HG02840 (cell line): ENCODE data around the gene RIOK1.
"Not testable (repeated sequence)": the region's sequence is repeated elsewhere in the genome, so short reads cannot be mapped to it uniquely, and the experiment has no call there.

ENCODE experiments used
- ATAC-seq: cut with Tn5 transposase; IDR thresholded peaks from one replicate; pipeline ENCODE4 v1.9.1; 2021; ENCODE audit warnings: mild to moderate bottlenecking, moderate library complexity, moderate number of reproducible peaks; ENCODE audit not compliant: unreplicated experiment, low FRiP score

Gene RIOK1

DNA sequence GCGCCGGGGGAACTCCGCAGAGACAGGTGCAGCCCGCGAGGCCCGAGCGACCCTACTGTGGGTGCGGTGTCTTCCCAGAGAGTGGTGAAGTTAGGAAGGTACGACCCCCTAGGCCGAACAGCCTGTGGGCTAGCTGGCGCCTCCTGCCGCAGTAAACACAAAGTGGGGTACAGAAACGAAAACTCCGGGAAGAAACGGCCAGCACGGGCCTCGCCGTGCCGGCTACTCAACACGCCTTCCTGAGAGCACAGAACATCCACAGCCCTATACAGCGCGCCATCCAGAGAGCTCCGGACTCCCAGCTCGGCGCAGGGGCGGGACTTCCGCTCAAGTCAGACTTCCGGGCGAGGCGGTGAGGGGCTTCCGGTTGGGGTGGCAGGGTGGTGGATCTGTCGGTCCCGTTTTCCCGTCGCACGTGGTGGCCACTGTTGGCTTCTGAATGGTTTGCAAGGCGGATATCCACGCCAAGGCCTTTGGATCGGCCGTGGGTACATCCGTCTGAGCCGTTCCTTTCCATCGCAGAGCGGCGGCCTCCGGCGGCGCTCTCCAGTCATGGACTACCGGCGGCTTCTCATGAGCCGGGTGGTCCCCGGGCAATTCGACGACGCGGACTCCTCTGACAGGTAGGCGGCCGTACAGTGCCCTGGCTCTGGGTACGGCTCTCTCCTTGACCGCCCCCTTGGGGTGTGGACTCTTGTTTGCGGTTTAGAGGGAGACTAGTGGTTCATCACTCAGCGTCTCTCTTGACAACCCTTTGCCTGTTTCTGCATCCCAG is at the start of gene RIOK1, which contains the start of gene CAGE1:
RIOK1 (plus strand) TSS at position 358 of the 775 bp plus-strand sequence; CDS start at position 553, 195 bp downstream.
CAGE1 (minus strand) TSS at position 292 of the 775 bp plus-strand sequence. CDS start 2,569 bp downstream, outside the sequence.
- peak; percentile 99 for ATAC-seq

- no peak for ATAC-seq
These were observed 48.3 kb upstream of the RIOK1 start for GRCh38 chr6:7341271-7341670.

DNA sequence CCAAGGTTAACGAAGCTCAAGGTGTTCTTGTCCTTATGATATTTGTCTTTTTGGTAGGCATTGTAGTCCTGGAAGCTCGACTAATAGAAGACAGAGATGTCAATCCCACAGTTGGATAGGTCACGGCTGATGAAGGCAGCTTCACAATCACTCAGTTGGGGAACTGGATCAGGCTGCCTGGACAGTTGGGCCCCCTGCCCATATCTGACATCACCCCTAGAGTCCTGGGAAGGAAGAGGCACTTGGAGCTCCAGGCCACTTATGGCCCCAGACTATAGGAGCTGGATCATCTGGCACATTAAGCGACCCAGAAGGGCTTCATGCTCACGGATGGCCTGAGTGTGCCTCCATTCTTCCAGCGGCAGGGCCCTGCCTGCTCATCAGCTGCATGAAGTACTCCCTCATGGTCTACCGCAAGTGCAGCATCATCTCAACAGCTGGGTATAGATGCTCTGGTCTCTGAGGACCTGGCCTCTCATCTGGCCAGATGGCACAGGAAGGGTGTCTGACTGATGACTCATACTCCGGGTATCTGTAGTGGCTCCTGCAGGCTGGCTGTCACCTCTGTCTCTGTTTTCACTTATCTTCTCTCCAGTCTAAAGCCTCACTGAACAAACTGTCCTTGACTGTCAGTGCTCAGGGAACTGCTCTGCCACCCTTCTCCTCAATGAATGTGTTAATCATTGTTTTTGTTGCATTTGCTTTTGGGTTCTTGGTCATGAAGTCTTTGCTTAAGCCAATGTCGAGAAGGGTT is 47.4 kb upstream of the RIOK1 start:
- ATAC-seq, result no peak

GRCh38 chr6:7343546-7344475 is 45.8 kb upstream of the RIOK1 start:
- ATAC-seq, result no peak

DNA sequence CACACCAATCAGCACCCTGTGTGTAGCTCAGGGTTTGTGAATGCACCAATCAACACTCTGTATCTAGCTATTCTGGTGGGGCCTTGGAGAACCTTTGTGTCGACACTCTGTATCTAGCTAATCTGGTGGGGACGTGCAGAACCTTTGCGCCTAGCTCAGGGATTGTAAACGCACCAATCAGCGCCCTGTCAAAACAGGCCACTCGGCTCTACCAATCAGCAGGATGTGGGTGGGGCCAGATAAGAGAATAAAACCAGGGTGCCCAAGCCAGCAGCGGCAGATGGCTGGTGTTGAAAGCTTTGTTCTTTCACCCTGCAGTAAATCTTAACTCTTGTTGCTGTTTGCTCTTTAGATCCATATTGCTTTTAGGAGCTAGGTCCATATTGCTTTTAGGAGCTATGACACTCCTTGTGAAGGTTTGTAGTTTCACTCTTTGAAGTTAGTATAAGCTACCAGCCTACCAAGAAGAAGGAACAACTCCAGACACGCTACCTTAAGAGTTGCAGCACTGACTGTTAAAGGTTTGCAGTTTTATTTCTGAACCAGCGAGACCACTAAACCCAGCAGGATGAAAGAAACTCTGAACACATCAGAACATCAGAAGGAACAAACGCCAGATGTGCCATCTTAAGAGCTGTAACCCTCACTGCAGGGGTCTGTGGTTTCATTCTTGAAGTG is 44.7 kb upstream of the RIOK1 start:
- ATAC-seq, result not testable (repeated sequence)

DNA sequence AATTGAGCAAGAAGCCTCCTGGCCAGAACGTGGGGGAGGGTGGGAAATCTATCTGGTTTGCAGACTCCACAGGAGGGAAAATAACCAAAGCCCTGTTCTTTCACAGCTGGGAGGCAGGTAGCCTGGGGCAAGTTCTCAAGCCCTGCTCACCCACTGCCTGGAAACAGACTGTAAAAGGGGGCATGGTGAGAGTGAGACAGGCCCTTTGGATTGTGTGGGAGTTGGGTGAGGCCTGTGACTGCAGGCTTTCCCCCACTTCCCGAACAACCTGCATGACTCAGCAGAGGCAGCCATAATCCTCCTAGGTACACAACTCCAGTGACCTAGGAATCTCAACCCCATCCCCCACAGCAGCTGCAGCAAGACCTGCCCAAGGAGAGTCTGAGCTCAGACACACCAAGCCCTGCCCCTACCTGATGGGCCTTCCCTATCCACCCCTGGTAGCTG is 42.0 kb upstream of the RIOK1 start:
- ATAC-seq, result not testable (repeated sequence)

DNA sequence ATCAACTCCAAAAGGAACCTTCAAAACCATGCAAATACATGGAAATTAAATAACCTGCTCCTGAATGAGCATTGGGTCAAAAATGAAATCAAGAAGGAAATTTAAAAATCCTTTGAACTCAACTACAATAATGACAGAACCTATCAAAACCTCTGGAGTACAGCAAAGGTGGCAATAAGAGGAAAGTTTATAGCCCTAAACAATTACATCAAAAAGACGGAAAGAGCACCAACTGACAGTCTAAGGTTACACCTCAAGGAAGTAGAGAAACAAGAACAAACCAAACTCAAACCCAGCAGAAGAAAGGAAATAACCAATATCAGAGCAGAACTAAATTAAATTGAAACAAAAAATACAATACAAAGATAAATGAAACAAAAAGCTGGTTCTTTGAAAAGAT is 39.0 kb upstream of the RIOK1 start:
- ATAC-seq, result not testable (repeated sequence)

- not testable (repeated sequence) for ATAC-seq
These were observed 37.7 kb upstream of the RIOK1 start for GRCh38 chr6:7351916-7352315.

DNA sequence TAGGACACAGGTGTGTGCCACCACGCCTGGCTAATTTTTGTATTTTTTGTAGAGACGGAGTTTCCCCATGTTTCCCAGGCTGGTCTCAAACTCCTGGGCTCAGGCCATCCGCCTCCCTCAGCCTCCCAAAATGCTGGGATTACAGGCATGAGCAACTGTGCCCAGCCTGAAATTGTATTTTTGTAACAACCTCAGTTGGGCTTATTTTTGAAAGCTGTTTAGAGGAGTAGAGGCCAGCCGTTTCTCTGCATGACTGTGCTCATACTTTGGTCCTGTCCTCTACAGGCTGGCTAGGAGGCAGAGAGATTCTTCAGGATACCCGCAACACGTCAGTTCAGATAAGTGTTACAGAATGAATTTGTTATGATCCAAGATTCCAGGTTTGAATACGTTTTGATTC is 22.2 kb upstream of the RIOK1 start:
- ATAC-seq, result no peak

- no peak for ATAC-seq
These were observed 15.9 kb upstream of the RIOK1 start for GRCh38 chr6:7373739-7374138.

- no peak for ATAC-seq
These were observed 11.6 kb upstream of the RIOK1 start for GRCh38 chr6:7377961-7378360.

DNA sequence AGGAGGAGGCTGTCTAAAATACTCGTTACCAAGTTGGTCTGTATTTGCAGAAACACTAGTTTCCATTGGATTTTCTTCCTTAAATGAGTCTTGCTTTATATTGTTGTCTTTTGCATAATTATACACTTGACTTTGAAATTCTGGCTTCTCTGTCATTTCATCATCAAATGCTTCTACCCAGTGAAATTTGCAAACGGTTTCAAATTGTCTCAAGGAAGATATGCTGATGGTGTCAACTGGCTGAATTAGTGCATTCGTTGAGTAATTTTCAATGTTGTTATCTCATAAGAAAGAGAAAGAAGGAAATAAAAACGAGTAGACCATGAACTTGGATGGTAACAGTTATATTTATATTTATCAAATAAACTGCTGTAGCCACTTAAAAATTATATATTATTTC is 10.9 kb upstream of the RIOK1 start:
- no peak for ATAC-seq

DNA sequence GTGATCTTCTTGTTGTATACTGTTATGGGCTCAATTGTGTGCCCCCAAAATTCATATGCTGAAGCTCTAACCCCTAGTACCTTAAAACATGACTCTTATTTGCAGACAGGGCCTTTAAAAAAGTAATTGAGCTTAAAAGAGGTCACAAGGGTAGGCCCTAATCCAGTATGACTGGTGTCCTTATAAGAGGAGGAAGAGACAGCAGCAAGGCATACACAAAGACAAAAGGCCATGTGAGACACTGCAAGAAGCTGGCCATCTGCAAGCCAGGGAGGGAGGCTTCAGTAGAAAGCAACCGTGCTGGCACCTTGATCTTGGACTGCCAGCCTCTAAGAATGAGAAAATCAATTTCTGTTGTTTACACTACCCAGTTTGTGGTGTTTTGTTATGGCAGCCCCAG is 8.5 kb upstream of the RIOK1 start:
- no peak for ATAC-seq

DNA sequence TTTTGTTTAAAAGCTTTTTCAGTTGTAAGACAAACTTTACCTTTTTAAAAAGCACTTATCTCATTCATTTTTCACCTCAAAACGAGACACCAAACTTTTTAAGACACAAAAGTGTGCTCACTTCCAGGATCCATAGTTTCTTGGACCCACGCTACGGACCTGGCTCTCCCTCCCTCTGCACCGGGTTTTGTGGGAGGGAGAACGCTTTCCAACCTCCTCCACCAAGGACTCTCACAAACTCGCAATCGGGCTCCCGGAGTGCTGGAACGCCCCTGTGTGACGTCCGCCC is 502 bp upstream of the RIOK1 start:
- ATAC-seq, result no peak

DNA sequence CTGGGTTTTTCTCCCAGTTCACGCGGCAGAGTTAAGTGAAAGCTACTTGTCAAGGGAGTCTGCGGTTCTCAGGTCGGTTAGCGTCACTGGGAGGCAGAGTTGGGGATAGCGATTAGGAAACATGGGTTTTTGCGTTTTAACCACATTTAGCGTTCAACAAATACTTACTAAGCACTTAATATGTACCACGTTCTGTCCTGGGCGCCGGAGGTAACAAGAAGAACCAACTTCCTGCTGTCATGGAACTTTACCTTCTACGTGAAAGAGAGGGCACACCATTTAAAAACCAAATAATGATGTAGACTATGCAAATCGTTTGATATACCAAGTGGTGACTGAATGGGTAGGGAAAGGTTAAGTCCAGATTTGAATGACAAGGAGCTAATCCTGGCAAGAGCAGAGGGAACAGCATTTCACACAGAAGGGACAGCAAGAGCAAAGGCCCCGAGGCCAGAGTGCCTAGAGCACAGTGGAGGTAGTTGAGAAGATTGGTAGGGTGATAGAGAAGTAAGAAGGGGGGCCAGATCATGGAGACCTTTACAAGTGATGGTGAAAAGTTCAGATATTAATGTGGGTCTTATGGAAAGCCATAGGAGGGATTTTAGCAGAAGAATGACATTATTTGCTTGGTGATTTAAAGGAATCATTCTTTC is 744 bp downstream of the RIOK1 start:
- ATAC-seq, result peak; percentile 3

DNA sequence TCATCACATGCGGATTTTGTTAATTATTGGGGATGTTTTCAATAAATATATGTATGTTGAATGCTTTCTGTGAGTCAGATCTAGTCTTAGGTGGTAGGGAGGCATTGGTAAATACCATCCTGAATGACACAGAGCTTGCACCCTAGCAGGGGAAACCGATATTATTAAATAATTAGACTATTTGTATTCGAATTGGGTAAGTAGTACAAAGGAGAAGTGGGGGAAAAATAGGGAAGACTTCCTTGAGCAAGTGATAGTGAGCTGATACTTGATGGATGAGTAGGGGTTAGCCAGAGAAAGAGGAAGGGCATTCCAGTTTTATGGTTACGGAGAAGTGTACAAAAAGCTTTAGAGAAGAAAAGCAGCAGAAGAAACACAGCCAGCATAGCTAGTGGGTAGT is 1.5 kb downstream of the RIOK1 start:
- no peak for ATAC-seq

GRCh38 chr6:7392402-7392801 is 2.8 kb downstream of the RIOK1 start:
- ATAC-seq, result no peak

GRCh38 chr6:7401075-7401474 is 11.5 kb downstream of the RIOK1 start:
- no peak for ATAC-seq

- no peak for ATAC-seq
These were observed 13.1 kb downstream of the RIOK1 start for GRCh38 chr6:7402716-7403115.

- ATAC-seq, result no peak
These were observed 14.9 kb downstream of the RIOK1 start for GRCh38 chr6:7404546-7404945.
